Measurements from ENCODE around the gene ACOT7. TPM values are rescaled to one million over a fixed set of nuclear protein-coding genes. Genes with fewer than 3 reads are reported as not detected.

The ACOT7 gene
- total RNA-seq, 2 donors from 2014 or later, result 16.9 to 24.9 TPM

DNA sequence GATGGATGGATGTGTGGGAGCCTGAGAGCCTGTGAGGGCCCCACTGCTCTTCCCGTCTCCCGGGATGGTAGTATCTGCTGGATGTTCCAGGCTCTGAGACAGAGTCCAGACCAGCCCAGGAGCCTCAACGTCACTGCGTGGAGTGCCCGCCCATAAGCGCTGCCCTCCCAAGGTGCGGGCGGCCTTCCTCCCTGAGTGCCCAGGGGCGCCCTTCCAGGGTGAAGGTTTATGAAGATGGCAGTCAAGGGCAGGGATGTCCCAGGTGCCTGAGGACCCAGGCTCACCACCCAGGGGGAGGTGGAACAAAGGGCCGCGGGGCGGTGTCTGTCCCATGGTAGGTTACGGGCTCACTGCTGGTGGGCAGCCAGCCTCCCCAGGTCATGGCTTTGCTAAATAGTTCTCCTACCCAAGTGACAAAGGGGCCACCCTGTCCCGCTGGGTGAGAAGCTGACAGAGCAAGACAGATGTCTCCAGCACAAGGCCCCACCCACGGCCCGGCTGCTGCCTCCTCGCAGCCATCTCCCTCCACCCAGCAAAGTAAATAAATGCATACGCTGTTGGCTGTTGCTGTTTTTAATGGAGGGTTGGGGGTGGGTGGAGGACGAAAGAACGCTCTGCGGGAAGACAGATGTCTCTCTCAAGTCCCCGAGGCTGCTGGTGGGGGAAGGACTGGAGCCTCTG, 123.7 kb downstream of the ACOT7 start:
- intact Hi-C loops (cut with DNase I), result no loop called here
- H3K27ac ChIP-seq, result no peak overlapping the region
- no peak for DNase-seq (ENCODE audit: low spot score)

DNA sequence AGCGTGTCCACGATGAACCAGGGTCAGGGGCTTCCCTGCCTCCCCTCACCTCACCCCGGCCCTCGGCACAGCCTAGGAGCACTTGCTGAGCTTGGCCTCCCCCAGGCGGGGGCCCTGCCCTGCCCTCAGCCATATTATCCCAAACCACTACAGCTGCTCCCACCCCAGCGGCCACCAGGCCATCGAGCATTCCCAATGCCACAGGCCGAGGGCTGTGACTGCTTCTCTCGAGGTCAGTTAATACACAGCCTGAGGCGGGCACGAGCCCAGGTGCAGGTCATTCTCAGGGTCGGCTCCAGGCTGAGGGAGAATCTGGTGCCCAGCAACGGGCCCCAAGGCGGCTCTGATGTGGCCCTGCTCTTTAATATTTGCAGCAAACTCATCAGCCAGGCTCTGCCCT, 124.3 kb downstream of the ACOT7 start:
- H3K4me3 ChIP-seq, result no peak overlapping the region
- intact Hi-C loops (cut with DNase I), result no loop called here
- 92% methylated on average over 14 of the region's 14 CpGs for WGBS
- TF ChIP-seq, protein P1, sequence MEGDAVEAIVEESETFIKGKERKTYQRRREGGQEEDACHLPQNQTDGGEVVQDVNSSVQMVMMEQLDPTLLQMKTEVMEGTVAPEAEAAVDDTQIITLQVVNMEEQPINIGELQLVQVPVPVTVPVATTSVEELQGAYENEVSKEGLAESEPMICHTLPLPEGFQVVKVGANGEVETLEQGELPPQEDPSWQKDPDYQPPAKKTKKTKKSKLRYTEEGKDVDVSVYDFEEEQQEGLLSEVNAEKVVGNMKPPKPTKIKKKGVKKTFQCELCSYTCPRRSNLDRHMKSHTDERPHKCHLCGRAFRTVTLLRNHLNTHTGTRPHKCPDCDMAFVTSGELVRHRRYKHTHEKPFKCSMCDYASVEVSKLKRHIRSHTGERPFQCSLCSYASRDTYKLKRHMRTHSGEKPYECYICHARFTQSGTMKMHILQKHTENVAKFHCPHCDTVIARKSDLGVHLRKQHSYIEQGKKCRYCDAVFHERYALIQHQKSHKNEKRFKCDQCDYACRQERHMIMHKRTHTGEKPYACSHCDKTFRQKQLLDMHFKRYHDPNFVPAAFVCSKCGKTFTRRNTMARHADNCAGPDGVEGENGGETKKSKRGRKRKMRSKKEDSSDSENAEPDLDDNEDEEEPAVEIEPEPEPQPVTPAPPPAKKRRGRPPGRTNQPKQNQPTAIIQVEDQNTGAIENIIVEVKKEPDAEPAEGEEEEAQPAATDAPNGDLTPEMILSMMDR (IDR thresholded peaks at IDR 0.05), result no peak
- TF ChIP-seq POLR2AphosphoS5 (IDR thresholded peaks at IDR 0.05) (no peak), POLR2A (IDR thresholded peaks at IDR 0.05) (no peak)
- no peaks in the 10 kb centered on the region for H3K27me3 ChIP-seq (replicated peaks; ENCODE audit: insufficient read depth)
- DNase-seq (ENCODE audit: low spot score), result no peak
- H3K9me3 ChIP-seq, result no peaks in the 10 kb centered on the region
- H3K4me1 ChIP-seq (replicated peaks), result no peaks in the 10 kb centered on the region
- H3K27ac ChIP-seq, result no peak overlapping the region
- no peaks in the 10 kb centered on the region for H3K36me3 ChIP-seq

More for the DNA sequence above, 123.7 kb downstream of the ACOT7 start:
- H3K27me3 ChIP-seq (replicated peaks; ENCODE audit: insufficient read depth), result no peaks in the 10 kb centered on the region
- no peak for TF ChIP-seq POLR2A (IDR thresholded peaks at IDR 0.05)
- TF ChIP-seq POLR2AphosphoS5 (IDR thresholded peaks at IDR 0.05), result no peak
- TF ChIP-seq, protein P1 (IDR thresholded peaks at IDR 0.05), result no peak
- no peak overlapping the region for H3K4me3 ChIP-seq
- H3K36me3 ChIP-seq, result no peaks in the 10 kb centered on the region
- 74% methylated on average over 22 of the region's 22 CpGs for WGBS
- H3K9me3 ChIP-seq, result no peaks in the 10 kb centered on the region
- no peaks in the 10 kb centered on the region for H3K4me1 ChIP-seq (replicated peaks)

DNA sequence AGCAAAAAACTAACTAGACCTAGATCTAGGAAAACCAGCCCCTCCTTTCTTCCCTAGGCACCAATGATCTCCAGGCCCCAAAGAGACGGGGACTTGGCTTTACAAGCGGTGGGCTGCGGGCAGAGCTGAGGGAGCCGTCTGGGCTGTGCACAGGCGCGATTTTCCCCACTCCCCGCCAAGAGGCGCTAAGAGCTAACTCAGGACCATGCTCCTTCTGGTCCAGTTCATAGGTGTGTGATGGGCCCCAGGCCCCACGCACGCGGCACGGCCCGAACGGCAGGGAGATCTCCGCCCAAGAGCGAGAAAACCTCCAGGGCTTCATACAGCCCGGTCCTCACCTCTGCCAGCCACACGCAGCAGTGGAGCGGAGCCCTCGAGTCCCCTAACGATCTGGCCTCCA, 125.2 kb downstream of the ACOT7 start:
- TF ChIP-seq, protein P1 (IDR thresholded peaks at IDR 0.05), result no peak
- no peak for TF ChIP-seq POLR2AphosphoS5 (IDR thresholded peaks at IDR 0.05)
- TF ChIP-seq POLR2A (IDR thresholded peaks at IDR 0.05), result no peak
- WGBS, result 85% methylated on average over 21 of the region's 21 CpGs
- H3K36me3 ChIP-seq, result no peaks in the 10 kb centered on the region
- H3K4me1 ChIP-seq (replicated peaks), result no peaks in the 10 kb centered on the region
- H3K27ac ChIP-seq, result no peak overlapping the region
- no peak overlapping the region for H3K4me3 ChIP-seq
- intact Hi-C loops (cut with DNase I), result no loop called here
- H3K27me3 ChIP-seq (replicated peaks; ENCODE audit: insufficient read depth), result no peaks in the 10 kb centered on the region
- DNase-seq (ENCODE audit: low spot score), result no peak
- H3K9me3 ChIP-seq, result no peaks in the 10 kb centered on the region

DNA sequence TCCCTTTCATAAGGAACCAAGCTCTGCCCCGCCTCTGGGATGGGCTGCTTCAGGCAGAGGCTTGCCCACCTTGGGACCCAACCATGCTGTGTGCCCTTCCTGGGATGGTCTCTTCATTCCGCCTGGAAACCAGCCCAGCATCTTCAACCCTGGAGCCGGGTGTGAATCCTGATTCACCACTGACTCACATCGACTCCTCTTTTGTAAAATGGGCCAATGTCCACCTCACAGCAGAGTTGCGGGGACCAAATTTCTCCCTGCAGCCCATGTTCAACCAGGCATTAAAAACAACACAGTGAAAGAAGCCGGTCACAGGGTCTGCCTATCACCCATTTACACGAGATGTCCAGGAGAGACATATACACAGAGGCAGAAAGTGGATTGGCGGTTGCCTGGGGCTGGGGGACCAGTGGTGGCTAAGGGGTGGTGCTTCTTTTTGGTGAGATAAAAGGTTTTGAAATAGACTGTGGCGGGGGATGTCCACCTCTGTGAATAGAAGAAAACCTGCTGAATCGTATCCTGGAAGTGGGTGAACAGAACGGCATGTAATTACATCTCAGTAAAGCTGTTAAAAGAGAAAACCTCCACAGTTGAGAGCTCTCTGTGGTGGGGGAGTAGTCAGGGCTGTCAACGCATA, 125.8 kb downstream of the ACOT7 start:
- intact Hi-C loops (cut with DNase I), result no loop called here
- H3K27me3 ChIP-seq (replicated peaks; ENCODE audit: insufficient read depth), result no peaks in the 10 kb centered on the region
- no peaks in the 10 kb centered on the region for H3K36me3 ChIP-seq
- no peak overlapping the region for H3K4me3 ChIP-seq
- no peaks in the 10 kb centered on the region for H3K9me3 ChIP-seq
- no peaks in the 10 kb centered on the region for H3K4me1 ChIP-seq (replicated peaks)
- H3K27ac ChIP-seq, result no peak overlapping the region
- TF ChIP-seq, protein P1 (IDR thresholded peaks at IDR 0.05), result no peak
- TF ChIP-seq POLR2A (IDR thresholded peaks at IDR 0.05) (no peak), POLR2AphosphoS5 (IDR thresholded peaks at IDR 0.05) (no peak)
- WGBS, result 86% methylated on average over 12 of the region's 12 CpGs
- DNase-seq (ENCODE audit: low spot score), result no peak

DNA sequence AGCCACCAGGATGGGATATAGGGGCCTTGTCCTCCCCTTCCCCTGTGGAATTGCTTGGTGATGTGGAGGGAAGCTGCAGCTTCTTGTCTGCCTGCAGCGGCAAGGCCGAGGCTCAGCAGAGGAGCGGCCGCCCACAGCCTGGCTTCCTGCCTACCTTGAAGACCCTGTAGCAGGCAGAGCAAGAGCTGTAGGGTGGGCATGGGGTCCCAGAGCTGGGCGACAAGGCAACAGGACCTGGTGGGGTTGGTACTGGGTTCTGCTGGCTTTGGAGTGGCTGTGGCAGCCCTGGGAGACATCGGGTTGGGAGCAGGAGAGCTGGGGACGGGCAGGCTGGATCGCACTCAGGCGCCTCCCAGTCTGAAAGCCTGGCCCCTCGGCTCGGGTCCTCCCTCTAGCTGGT, 126.9 kb downstream of the ACOT7 start:
- no peaks in the 10 kb centered on the region for H3K4me1 ChIP-seq (replicated peaks)
- no peak for DNase-seq (ENCODE audit: low spot score)
- 87% methylated on average over 11 of the region's 11 CpGs for WGBS
- no peaks in the 10 kb centered on the region for H3K27me3 ChIP-seq (replicated peaks; ENCODE audit: insufficient read depth)
- TF ChIP-seq, protein P1 (IDR thresholded peaks at IDR 0.05), result no peak
- TF ChIP-seq POLR2AphosphoS5 (IDR thresholded peaks at IDR 0.05), result no peak
- no peak for TF ChIP-seq POLR2A (IDR thresholded peaks at IDR 0.05)
- no peak overlapping the region for H3K27ac ChIP-seq
- intact Hi-C loops (cut with DNase I), result no loop called here
- H3K4me3 ChIP-seq, result no peak overlapping the region
- H3K36me3 ChIP-seq, result no peaks in the 10 kb centered on the region
- no peaks in the 10 kb centered on the region for H3K9me3 ChIP-seq

Data from prostate gland (tissue), 2 donors.